Smooth muscle cell (in vitro differentiated cells): ENCODE results near the gene BBIP1. TPM values are rescaled to one million over a fixed set of nuclear protein-coding genes. Genes with fewer than 3 reads are reported as not detected.

Experiments used
- DNase-seq: peaks from one replicate; lab custom pipeline; 2025; ENCODE audit not compliant: unreplicated experiment; lab: John Stamatoyannopoulos, UW
- H2AFZ ChIP-seq: fragments of 200-600 bp; sonication (generic); 2 replicates; pipeline ENCODE4 v1.6.0; 2016; ENCODE audit warnings: antibody characterized with exemption, low read depth, mild to moderate bottlenecking
- H3F3A ChIP-seq: fragments of 200-600 bp; sonication (generic); 2 replicates; pipeline ENCODE4 v1.6.0; 2017; ENCODE audit warnings: antibody characterized with exemption, low read depth
- H3K27ac ChIP-seq: fragments of 200-600 bp; sonication (generic); 2 replicates; pipeline ENCODE4 v1.5.1; 2016; ENCODE audit warnings: low read depth, mild to moderate bottlenecking
- H3K27me3 ChIP-seq: fragments of 200-600 bp; sonication (generic); 2 replicates; pipeline ENCODE4 v1.6.1; 2016; ENCODE audit warnings: low read depth, mild to moderate bottlenecking
- H3K36me3 ChIP-seq: fragments of 200-600 bp; sonication (generic); 2 replicates; pipeline ENCODE4 v1.5.1; 2016; ENCODE audit warnings: low read depth
- H3K4me1 ChIP-seq: fragments of 200-600 bp; sonication (generic); 2 replicates; pipeline ENCODE4 v1.5.1; 2016; ENCODE audit warnings: low read depth
- H3K4me2 ChIP-seq: fragments of 200-600 bp; sonication (generic); 2 replicates; pipeline ENCODE4 v1.6.0; 2016; ENCODE audit warnings: mild to moderate bottlenecking
- H3K4me3 ChIP-seq: fragments of 200-600 bp; sonication (generic); 2 replicates; pipeline ENCODE4 v1.5.1; 2016; ENCODE audit warnings: mild to moderate bottlenecking
- H3K79me2 ChIP-seq: fragments of 200-600 bp; sonication (generic); 2 replicates; pipeline ENCODE4 v1.6.0; 2016; ENCODE audit warnings: low read depth, mild to moderate bottlenecking
- H3K9ac ChIP-seq: fragments of 200-600 bp; sonication (generic); 2 replicates; pipeline ENCODE4 v1.6.0; 2016; ENCODE audit warnings: low read depth
- H3K9me3 ChIP-seq: fragments of 200-600 bp; sonication (generic); replicated peaks from 2 replicates; pipeline ENCODE4 v1.5.1; 2016; ENCODE audit warnings: low read depth
- H4K20me1 ChIP-seq: fragments of 200-600 bp; sonication (generic); 2 replicates; pipeline ENCODE4 v1.6.0; 2016; ENCODE audit warnings: low read depth
- WGBS: methylation state at CpG from one replicate; pipeline ENCODE4 v1.1.7; 2016; ENCODE audit warnings: low lambda C conversion rate; 5-methylcytosine and 5-hydroxymethylcytosine counted together
- polyA plus RNA-seq: library from polyadenylated mRNA; unstranded; fragments of >200 nt; fragmentation: Nextera tagmentation; extraction: Ambion mirVana; gene quantifications from 2 replicates; pipeline ENCODE4 v1.2.1, GENCODE V29; 2016
- total RNA-seq: library from RNA; depleted of rRNA; stranded (reverse); fragments of >200 nt; gene quantifications from 2 replicates; pipeline ENCODE4 v1.2.3, GENCODE V29; 2014
- TF ChIP-seq, protein P1 (sequence below): fragments of 200-600 bp; sonication (generic); IDR thresholded peaks from 2 replicates; pipeline ENCODE4 v1.5.1; 2017; ENCODE audit warnings: borderline replicate concordance, mild to moderate bottlenecking, antibody characterized with exemption; ENCODE audit not compliant: insufficient read depth, poor library complexity, severe bottlenecking

The BBIP1 gene
- total and polyA plus RNA-seq, 2 experiments from 2014 or later: 17.8 to 22.3 TPM

GRCh38 chr10:110966146-110966545, 47.2 kb upstream of the BBIP1 start:
- DNase-seq: no peak
- H3K4me1 ChIP-seq: no peaks in the 10 kb centered on the region
- no peak overlapping the region for H3K9ac ChIP-seq
- peaks cover 100% of the 10 kb centered on the region for H3K79me2 ChIP-seq
- no peaks in the 10 kb centered on the region for H3K36me3 ChIP-seq
- 91% methylated on average over 1 of the region's 1 CpG for whole genome bisulfite sequencing
- no peak overlapping the region for H3K4me3 ChIP-seq
- no peak overlapping the region for H2AFZ ChIP-seq
- no peak overlapping the region for H3K27ac ChIP-seq
- no peaks in the 10 kb centered on the region for H3K9me3 ChIP-seq
- no peaks in the 10 kb centered on the region for H3K27me3 ChIP-seq
- no peaks in the 10 kb centered on the region for H3F3A ChIP-seq
- H3K4me2 ChIP-seq: no peak overlapping the region
- TF ChIP-seq, protein P1, sequence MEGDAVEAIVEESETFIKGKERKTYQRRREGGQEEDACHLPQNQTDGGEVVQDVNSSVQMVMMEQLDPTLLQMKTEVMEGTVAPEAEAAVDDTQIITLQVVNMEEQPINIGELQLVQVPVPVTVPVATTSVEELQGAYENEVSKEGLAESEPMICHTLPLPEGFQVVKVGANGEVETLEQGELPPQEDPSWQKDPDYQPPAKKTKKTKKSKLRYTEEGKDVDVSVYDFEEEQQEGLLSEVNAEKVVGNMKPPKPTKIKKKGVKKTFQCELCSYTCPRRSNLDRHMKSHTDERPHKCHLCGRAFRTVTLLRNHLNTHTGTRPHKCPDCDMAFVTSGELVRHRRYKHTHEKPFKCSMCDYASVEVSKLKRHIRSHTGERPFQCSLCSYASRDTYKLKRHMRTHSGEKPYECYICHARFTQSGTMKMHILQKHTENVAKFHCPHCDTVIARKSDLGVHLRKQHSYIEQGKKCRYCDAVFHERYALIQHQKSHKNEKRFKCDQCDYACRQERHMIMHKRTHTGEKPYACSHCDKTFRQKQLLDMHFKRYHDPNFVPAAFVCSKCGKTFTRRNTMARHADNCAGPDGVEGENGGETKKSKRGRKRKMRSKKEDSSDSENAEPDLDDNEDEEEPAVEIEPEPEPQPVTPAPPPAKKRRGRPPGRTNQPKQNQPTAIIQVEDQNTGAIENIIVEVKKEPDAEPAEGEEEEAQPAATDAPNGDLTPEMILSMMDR: no peak
- peaks cover 98% of the 10 kb centered on the region for H4K20me1 ChIP-seq

GRCh38 chr10:110965216-110965615, 46.2 kb upstream of the BBIP1 start:
- H2AFZ ChIP-seq: no peak overlapping the region
- H3K9ac ChIP-seq: no peak overlapping the region
- H3K36me3 ChIP-seq: no peaks in the 10 kb centered on the region
- peaks cover 98% of the 10 kb centered on the region for H4K20me1 ChIP-seq
- H3K4me3 ChIP-seq: no peak overlapping the region
- no peaks in the 10 kb centered on the region for H3K27me3 ChIP-seq
- no peak overlapping the region for H3K4me2 ChIP-seq
- H3K9me3 ChIP-seq: no peaks in the 10 kb centered on the region
- TF ChIP-seq, protein P1: no peak
- no peak for DNase-seq
- H3K4me1 ChIP-seq: no peaks in the 10 kb centered on the region
- H3K27ac ChIP-seq: no peak overlapping the region
- peaks cover 100% of the 10 kb centered on the region for H3K79me2 ChIP-seq
- no peaks in the 10 kb centered on the region for H3F3A ChIP-seq

DNA sequence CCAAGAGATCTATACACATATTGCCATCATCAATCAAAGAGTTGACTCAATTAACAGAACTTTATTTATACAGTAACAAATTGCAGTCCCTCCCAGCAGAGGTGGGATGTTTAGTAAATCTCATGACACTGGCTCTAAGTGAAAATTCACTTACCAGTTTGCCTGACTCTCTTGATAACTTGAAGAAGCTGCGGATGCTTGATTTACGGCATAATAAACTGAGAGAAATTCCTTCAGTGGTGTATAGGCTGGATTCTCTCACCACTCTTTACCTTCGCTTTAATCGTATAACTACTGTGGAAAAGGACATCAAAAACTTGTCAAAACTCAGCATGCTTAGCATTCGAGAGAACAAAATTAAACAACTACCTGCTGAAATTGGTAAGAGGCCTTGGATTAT, 45.7 kb upstream of the BBIP1 start:
- H2AFZ ChIP-seq: no peak overlapping the region
- 90% methylated on average over 5 of the region's 5 CpGs for WGBS
- no peak overlapping the region for H3K27ac ChIP-seq
- no peak overlapping the region for H3K9ac ChIP-seq
- no peaks in the 10 kb centered on the region for H3K36me3 ChIP-seq
- H3K79me2 ChIP-seq: peaks cover 99% of the 10 kb centered on the region
- H3K9me3 ChIP-seq: no peaks in the 10 kb centered on the region
- H3K4me1 ChIP-seq: no peaks in the 10 kb centered on the region
- DNase-seq: no peak
- H4K20me1 ChIP-seq: peaks cover 98% of the 10 kb centered on the region
- no peaks in the 10 kb centered on the region for H3F3A ChIP-seq
- H3K4me2 ChIP-seq: no peak overlapping the region
- no peak overlapping the region for H3K4me3 ChIP-seq
- H3K27me3 ChIP-seq: no peaks in the 10 kb centered on the region
- TF ChIP-seq, protein P1: no peak

GRCh38 chr10:110963162-110963561, 44.2 kb upstream of the BBIP1 start:
- 78% methylated on average over 2 of the region's 2 CpGs for WGBS
- H2AFZ ChIP-seq: no peak overlapping the region
- no peaks in the 10 kb centered on the region for H3K36me3 ChIP-seq
- no peaks in the 10 kb centered on the region for H3F3A ChIP-seq
- H4K20me1 ChIP-seq: peaks cover 100% of the 10 kb centered on the region
- no peak for DNase-seq
- peaks cover 95% of the 10 kb centered on the region for H3K79me2 ChIP-seq
- no peak overlapping the region for H3K4me3 ChIP-seq
- H3K4me1 ChIP-seq: no peaks in the 10 kb centered on the region
- no peaks in the 10 kb centered on the region for H3K9me3 ChIP-seq
- TF ChIP-seq, protein P1: no peak
- no peak overlapping the region for H3K4me2 ChIP-seq
- H3K27me3 ChIP-seq: no peaks in the 10 kb centered on the region
- no peak overlapping the region for H3K27ac ChIP-seq
- H3K9ac ChIP-seq: no peak overlapping the region
